Ammon's horn (tissue), 1 donor: ENCODE measurements around the gene YTHDC1.

Experiments
- DNase-seq: peaks from one replicate; pipeline ENCODE4 v3.0.0-alpha.2; 2016; ENCODE audit warnings: low spot score

YTHDC1 gene

GRCh38 chr4:68358988-68359387 lies 9.1 kb upstream of the YTHDC1 start:
- no peak for DNase-seq

GRCh38 chr4:68352791-68353190 lies 2.9 kb upstream of the YTHDC1 start:
- DNase-seq = no peak

GRCh38 chr4:68349279-68349648 lies 626 bp downstream of the YTHDC1 start:
- DNase-seq = peak; percentile 37

- DNase-seq = no peak
Measured at GRCh38 chr4:68348577-68348976, 1.3 kb downstream of the YTHDC1 start.

GRCh38 chr4:68347845-68348244 lies 2.0 kb downstream of the YTHDC1 start:
- no peak for DNase-seq

GRCh38 chr4:68346461-68346860 lies 3.4 kb downstream of the YTHDC1 start:
- DNase-seq = no peak

- DNase-seq = no peak
Measured at GRCh38 chr4:68344785-68345184, 5.1 kb downstream of the YTHDC1 start.

- DNase-seq = no peak
Measured at GRCh38 chr4:68344049-68344448, 5.8 kb downstream of the YTHDC1 start.

- DNase-seq = peak; percentile 25
Measured at GRCh38 chr4:68342134-68342533, 7.8 kb downstream of the YTHDC1 start.

GRCh38 chr4:68338625-68339024 lies 11.3 kb downstream of the YTHDC1 start:
- DNase-seq = no peak

- DNase-seq = peak; percentile 12
Measured at GRCh38 chr4:68337522-68337921, 12.4 kb downstream of the YTHDC1 start.

- no peak for DNase-seq
Measured at GRCh38 chr4:68337004-68337403, 12.9 kb downstream of the YTHDC1 start.

GRCh38 chr4:68336530-68336929 lies 13.4 kb downstream of the YTHDC1 start:
- DNase-seq = no peak

GRCh38 chr4:68326141-68326540 lies 23.7 kb downstream of the YTHDC1 start:
- no peak for DNase-seq

GRCh38 chr4:68324519-68325262 lies 25.2 kb downstream of the YTHDC1 start:
- DNase-seq = no peak

- no peak for DNase-seq
Measured at GRCh38 chr4:68319040-68319439, 30.9 kb downstream of the YTHDC1 start.

GRCh38 chr4:68316193-68316969 lies 33.5 kb downstream of the YTHDC1 start:
- DNase-seq = no peak

GRCh38 chr4:68310651-68311247 lies 39.1 kb downstream of the YTHDC1 start:
- no peak for DNase-seq

- DNase-seq = no peak
Measured at GRCh38 chr4:68304731-68305130, 45.2 kb downstream of the YTHDC1 start.

GRCh38 chr4:68299492-68300457 lies 50.1 kb downstream of the YTHDC1 start:
- DNase-seq = no peak

GRCh38 chr4:68297137-68297536 lies 52.8 kb downstream of the YTHDC1 start:
- no peak for DNase-seq

- DNase-seq = no peak
Measured at GRCh38 chr4:68291256-68291655, 58.6 kb downstream of the YTHDC1 start.
